ENCODE results near the gene FNIP1.
"Not testable (repeated sequence)": the region's sequence is repeated elsewhere in the genome, so short reads cannot be mapped to it uniquely, and the experiment has no call there.

GRCh38 chr5:131593436-131593835, 203.4 kb downstream of the FNIP1 start:
- not testable (repeated sequence) for TF ChIP-seq EZH2phosphoT487 (IDR thresholded peaks at IDR 0.05; ENCODE audit: low read depth, severe bottlenecking, unreplicated experiment); CTCF (IDR thresholded peaks at IDR 0.05; ENCODE audit: poor library complexity)

Data from hepatocyte (in vitro differentiated cells).